Measurements from ENCODE around the gene ANGPTL4. TPM values are rescaled to one million over a fixed set of nuclear protein-coding genes. Genes with fewer than 3 reads are reported as not detected.

Gene ANGPTL4
- polyA plus RNA-seq, 1 donor from 2014 or later, result not detected

DNA sequence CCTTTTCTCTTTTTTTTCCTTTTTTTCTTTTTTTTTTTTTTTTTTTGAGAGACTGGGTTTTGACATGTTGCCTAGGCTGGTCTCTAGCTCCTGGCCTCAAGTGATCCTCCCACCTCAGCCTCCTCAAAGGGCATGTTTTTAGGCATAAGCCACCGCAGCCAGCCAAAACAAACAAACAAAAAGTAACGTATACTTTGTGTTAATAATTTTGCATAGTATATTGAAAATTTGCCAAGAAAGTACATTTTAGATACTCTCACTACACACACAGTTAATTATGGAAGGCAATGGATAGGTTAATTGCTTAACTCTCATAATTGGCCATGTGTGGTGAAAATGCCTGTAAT, 24.6 kb downstream of the ANGPTL4 start:
- Mint-ChIP-seq H3K4me1 (peaks cover 4 to 12% (median 10%) of the 10 kb centered on the region in 3 donors), H3K27ac (no peak overlapping the region), H3K9me3 (no peaks in the 10 kb centered on the region), H3K27me3 (no peaks in the 10 kb centered on the region), H3K36me3 (no peaks in the 10 kb centered on the region), H3K4me3 (peak overlapping the region in 3 of 4 donors; percentile 17 to 48 (median 38))

DNA sequence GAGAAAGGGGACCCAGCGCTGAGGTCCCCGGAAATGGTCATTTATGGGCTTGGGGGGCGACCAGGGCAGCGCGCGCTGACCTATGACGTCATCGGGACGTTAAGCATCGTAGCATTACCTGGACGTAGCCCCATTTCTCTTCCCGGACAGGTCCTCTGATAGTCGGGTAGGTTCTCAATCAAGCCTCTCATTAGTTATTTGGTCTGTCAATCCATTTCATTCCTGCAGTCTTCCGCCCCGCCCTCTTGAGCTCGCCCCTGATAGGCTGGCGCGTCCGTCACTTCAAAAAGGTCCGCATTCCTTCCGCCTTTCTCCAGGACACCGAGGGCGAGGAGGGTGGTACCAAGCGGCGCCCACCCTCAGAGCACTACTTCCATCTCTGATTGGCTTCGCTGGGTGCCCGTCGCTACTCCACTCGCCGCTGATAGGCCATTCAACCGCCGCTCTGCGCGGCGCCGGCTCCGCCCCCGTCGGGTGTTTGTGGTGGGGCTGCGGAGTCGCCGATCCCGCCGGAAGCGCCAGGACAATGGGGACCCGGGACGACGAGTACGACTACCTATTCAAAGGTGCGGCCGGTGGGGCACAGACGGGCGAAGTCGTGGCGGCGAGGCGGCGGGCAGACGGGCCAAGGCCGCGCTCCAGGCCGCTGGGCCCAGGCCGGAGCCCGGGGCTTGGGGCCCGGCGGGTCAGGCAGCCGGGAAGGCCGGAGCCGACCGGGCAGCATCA, 26.1 kb downstream of the ANGPTL4 start, which contains the start of gene RAB11B:
Gene RAB11B (plus strand): TSS at position 470 of the 726 bp plus-strand sequence. CDS start 57 bp downstream, at position 527.
- Mint-ChIP-seq H3K27ac (peak within 1 kb of the TSS; percentile 71 to 97 (median 96)), H3K4me1 (peaks cover 4 to 12% (median 12%) of the 10 kb centered on the region in 3 donors), H3K36me3 (no peaks in the 10 kb centered on the region), H3K9me3 (no peaks in the 10 kb centered on the region), H3K27me3 (no peaks in the 10 kb centered on the region), H3K4me3 (peak within 1 kb of the TSS; percentile 82 to 99 (median 96))

DNA sequence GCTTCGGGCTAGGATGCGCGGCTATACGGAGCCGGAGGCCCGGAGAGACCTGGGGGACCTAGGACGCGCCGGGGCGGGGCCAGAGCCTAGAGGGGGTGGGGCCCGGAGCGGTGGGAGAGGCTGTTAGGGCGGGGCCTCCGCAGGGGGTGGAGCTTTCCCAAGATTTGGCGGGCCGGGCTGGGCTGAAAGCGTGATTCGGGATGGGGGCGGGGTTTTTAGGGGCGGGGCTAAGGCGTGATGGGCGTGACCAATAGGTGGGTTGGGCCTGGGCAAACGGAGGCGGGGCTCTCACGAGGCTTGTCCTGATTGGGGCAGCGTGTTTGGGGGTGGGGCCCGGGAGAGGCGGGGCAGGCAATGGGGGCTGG, 26.6 kb downstream of the ANGPTL4 start:
- Mint-ChIP-seq H3K4me3 (peak overlapping the region; percentile 75 to 98 (median 85)), H3K27ac (peak overlapping the region; percentile 46 to 89 (median 71)), H3K9me3 (no peaks in the 10 kb centered on the region), H3K36me3 (no peaks in the 10 kb centered on the region), H3K27me3 (no peaks in the 10 kb centered on the region), H3K4me1 (peaks cover 4 to 12% (median 12%) of the 10 kb centered on the region in 3 donors)

DNA sequence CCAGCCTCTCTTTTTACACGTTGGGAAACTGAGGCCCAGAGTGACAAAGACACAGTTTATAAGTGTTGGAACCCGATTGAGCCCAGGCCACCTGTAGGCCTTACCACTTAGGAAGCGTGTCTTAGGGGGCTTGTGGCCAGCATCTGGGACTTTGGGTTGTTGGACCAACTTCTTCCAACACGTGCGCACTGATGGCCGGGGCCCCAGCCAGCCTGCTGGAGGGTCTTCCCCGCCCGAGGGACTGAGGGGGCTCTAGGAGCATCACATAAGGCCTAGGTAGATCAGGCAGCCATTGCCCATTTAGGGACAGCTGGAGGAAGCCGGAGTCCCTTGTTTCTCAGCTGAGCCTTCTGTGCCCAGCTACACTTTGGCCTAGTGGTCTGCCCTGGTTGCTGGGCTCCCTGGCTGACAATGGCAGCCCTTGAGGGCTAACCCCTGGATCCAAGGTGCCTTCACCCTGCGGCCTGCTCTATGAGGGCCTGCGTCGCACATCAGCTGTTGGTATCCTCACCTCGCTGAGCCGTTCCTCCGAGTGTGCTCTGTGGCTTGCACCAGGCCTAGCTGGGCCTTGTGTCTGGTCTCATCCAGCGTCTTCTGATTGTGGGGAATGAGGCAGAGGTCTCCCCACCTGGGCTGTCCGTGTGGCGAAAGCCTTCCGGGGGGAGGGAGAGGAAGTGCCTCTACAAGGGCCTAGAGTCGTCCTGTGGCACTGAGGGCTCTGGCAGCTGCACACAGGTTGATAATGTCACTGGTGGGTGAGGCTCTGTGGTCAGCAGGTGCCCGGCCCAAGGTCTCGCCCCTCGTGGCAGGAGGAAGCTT, 27.5 kb downstream of the ANGPTL4 start:
- Mint-ChIP-seq H3K4me1 (peaks cover 4 to 17% (median 15%) of the 10 kb centered on the region in 3 donors), H3K36me3 (no peaks in the 10 kb centered on the region), H3K9me3 (peaks cover 0 to 2% (median 0%) of the 10 kb centered on the region in 3 donors), H3K27ac (peak overlapping the region in 2 of 3 donors; percentile 71 to 89), H3K4me3 (peak overlapping the region; percentile 75 to 98 (median 85)), H3K27me3 (no peaks in the 10 kb centered on the region)

DNA sequence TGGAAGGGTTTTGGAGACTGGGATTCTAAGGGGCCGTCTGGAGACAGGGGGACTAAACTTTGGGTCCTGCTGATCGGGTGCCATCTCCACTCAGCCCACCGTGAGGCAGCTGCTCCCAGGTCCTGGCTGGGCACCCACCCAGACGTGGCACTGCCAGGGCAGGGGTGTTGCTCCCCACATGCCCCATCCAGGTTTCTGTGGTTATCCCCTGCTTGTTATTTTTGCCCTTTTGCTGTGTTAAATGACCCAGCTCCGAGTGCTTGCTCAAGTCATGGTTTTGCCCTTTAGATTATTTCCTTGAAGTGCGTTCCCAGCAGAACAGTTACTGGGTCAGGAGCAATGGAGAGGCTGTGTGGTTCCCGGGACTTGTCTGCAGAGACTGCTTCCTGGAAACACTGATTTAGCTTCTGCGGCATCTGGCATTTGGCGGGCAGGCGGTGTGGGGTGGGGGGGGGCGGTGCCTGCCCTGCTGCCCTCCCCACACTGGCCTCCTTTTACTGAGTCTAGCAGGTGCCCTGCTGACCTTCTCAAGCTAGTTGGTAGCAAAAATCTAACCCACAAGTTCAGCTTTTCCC, 28.1 kb downstream of the ANGPTL4 start:
- peak overlapping the region in 2 of 4 donors; percentile 60 to 82 for H3K4me3 Mint-ChIP-seq
- H3K27me3 Mint-ChIP-seq, result no peaks in the 10 kb centered on the region
- H3K36me3 Mint-ChIP-seq, result no peaks in the 10 kb centered on the region
- H3K9me3 Mint-ChIP-seq, result peaks cover 0 to 2% (median 0%) of the 10 kb centered on the region in 3 donors
- peaks cover 4 to 22% (median 21%) of the 10 kb centered on the region in 3 donors for H3K4me1 Mint-ChIP-seq
- H3K27ac Mint-ChIP-seq, result peak overlapping the region in 1 of 3 donors; percentile 33

DNA sequence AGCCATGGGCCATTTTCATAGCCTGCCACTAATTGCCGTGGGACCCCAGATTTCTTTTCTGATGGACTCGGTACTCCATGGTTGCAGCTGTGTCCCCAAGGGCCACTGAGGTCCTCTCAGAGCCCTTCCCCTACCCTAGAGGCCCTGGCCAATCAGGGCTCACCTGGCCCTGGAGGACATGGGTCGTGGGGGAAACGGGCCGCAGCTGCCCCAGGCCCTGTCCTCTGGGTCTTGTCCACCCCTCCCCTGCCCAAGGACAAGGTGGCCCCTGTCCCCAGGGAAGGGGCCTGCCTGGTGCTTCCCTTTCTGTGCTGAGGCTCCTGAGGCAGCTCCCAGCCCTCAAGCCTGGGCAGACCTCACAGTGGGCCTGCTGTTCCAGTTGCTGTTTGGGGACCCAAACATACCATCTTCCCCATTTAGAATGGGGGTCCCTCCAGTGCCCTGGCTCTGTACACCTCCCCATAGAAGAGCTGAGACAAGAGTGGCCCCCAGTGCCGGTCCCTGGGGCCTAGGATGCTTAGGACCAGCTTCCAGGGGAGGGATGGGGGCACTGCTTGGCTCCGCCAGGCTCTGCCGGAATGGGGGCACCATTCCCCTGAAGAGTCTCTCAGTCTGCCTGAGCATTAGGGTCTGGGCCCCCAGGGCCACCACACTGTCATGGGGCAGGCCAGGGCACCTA, 29.4 kb downstream of the ANGPTL4 start:
- no peaks in the 10 kb centered on the region for H3K36me3 Mint-ChIP-seq
- H3K27me3 Mint-ChIP-seq, result no peaks in the 10 kb centered on the region
- peak overlapping the region in 1 of 4 donors; percentile 26 for H3K4me3 Mint-ChIP-seq
- peaks cover 0 to 2% (median 0%) of the 10 kb centered on the region in 3 donors for H3K9me3 Mint-ChIP-seq
- peak overlapping the region in 2 of 3 donors; percentile 53 to 59 for H3K27ac Mint-ChIP-seq
- H3K4me1 Mint-ChIP-seq, result peaks cover 4 to 26% (median 22%) of the 10 kb centered on the region in 3 donors

DNA sequence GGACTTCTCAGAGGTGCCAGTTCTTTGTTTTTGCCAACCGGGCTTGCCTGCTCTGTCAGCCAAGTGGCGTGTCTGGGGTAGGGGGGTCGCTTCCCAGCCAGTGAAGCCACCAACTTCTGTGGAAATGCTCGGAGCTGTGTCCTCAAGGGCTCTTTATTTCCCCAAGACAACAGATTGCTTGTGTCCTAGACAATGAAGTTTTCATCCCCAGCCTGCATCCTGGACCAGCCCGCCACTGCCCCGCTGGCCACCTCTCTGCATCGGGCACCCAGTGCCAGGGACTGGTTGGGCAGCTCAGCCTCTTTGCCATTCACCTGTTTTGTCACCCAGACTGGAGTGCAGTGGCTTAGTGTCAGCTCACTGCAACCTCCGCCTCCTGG, 29.9 kb downstream of the ANGPTL4 start:
- peaks cover 4 to 26% (median 22%) of the 10 kb centered on the region in 3 donors for H3K4me1 Mint-ChIP-seq

DNA sequence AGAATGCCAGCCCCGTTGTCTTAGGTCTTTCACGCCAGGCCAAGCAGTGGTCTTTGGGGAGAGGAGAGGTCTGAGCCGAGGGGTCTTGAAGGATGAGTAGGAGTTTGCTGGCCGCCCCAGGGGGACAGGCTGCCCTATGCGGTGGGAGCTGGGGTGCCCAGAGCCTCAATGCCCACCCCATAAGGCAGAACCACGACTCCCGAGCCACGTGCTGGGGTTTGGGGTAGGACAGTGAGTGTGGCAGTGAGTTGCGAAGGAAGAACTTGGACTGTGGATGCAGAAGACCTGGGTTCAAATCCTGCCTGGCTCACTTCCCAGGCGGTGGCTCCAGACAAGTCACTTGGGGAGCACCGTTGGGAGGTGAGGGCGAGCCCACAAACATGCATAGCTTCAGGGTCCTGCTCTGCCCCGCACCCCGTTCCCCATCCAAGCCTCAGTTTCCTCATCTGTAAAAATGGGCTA, 31.7 kb downstream of the ANGPTL4 start:
- Mint-ChIP-seq H3K9me3 (peaks cover 0 to 2% (median 0%) of the 10 kb centered on the region in 3 donors), H3K27ac (peak overlapping the region in 1 of 3 donors; percentile 32), H3K4me1 (peaks cover 4 to 23% (median 20%) of the 10 kb centered on the region in 3 donors), H3K27me3 (no peaks in the 10 kb centered on the region), H3K4me3 (peak overlapping the region in 1 of 4 donors; percentile 14), H3K36me3 (no peaks in the 10 kb centered on the region)

More for the DNA sequence above, 29.9 kb downstream of the ANGPTL4 start:
- Mint-ChIP-seq H3K27ac (no peak overlapping the region), H3K4me3 (peak overlapping the region in 2 of 4 donors; percentile 41 to 64), H3K36me3 (no peaks in the 10 kb centered on the region), H3K9me3 (peaks cover 0 to 2% (median 0%) of the 10 kb centered on the region in 3 donors), H3K27me3 (no peaks in the 10 kb centered on the region)

DNA sequence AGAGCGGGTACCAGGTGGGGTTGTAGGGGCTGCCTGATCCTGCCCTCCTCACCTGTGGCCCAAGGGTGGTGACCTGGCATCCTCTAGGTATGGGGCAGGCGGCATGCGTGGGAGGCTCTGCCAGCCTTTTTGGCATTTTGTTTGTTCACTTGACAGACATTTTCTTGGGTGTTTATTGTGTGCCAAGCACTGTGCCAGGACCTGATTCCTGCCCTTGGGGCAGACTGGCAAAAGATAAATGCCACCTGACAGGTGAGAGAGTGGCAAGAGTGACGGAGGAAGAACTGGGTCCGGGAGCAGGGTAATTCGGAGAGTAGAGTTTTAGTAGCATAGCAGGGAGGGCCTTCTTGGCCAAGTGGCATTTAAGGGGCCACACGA, 32.2 kb downstream of the ANGPTL4 start:
- peak overlapping the region in 2 of 3 donors; percentile 32 to 81 for H3K27ac Mint-ChIP-seq

DNA sequence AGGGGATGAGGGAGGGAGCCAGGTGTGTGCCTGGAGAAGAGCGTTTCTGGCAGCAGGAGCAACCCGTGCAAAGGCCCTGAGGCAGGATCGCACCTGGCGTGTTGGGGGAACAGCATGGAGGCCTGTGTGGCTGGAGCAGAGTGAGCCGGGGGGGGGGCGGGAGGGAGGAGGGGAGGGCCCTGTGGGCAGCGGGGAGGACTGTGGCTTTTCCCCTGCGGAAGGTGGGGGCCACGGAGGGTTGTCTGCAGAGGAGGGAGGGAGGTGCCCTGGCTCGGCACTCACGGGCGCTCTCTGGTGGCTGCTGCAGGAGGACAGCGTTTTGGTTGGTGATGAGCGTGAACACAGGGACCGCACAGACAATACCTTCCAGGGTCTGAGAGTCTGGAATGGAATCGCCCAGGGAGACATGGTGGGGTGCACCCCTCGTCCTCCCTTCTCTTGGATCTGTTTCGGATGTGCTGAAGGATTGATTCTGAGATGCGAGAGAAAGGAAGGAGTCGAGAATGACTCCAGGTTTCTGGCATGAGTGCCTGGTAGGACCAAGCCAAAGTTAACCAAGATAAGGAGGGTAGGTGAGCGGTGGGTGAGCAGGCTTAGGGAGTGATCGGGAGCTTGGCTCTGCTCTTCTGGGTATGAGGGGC, 32.7 kb downstream of the ANGPTL4 start:
- peaks cover 4 to 19% (median 13%) of the 10 kb centered on the region in 3 donors for H3K4me1 Mint-ChIP-seq
- peak overlapping the region in 1 of 4 donors; percentile 14 for H3K4me3 Mint-ChIP-seq
- H3K36me3 Mint-ChIP-seq, result no peaks in the 10 kb centered on the region
- no peaks in the 10 kb centered on the region for H3K27me3 Mint-ChIP-seq
- peak overlapping the region in 2 of 3 donors; percentile 32 to 78 for H3K27ac Mint-ChIP-seq
- H3K9me3 Mint-ChIP-seq, result peaks cover 0 to 2% (median 0%) of the 10 kb centered on the region in 3 donors

More for the DNA sequence above, 32.2 kb downstream of the ANGPTL4 start:
- Mint-ChIP-seq H3K9me3 (peaks cover 0 to 2% (median 0%) of the 10 kb centered on the region in 3 donors), H3K4me3 (peak overlapping the region in 1 of 4 donors; percentile 14), H3K4me1 (peaks cover 4 to 21% (median 15%) of the 10 kb centered on the region in 3 donors), H3K27me3 (no peaks in the 10 kb centered on the region), H3K36me3 (no peaks in the 10 kb centered on the region)

DNA sequence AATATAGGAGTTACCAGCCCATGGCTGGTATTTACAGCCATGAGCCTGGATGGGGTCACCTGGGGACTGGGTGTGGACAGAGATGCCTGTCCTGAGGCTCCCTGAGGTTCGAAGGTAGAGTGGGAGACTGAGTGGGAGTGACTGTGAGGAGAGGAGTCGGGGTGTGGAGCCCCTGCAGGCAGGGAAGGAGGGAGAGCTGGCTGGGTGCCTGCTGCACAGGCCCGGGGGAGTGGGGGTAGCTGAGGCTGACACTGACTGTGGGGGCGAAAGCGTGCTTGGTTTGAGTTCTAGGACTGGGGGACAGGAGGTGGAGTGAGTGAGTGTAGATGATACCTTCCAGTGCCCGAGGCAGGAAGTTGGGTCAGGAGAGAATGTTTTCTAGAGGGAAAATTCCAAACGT, 33.3 kb downstream of the ANGPTL4 start:
- H3K4me3 Mint-ChIP-seq, result peak overlapping the region in 1 of 4 donors; percentile 51
- no peaks in the 10 kb centered on the region for H3K36me3 Mint-ChIP-seq
- no peaks in the 10 kb centered on the region for H3K27me3 Mint-ChIP-seq
- H3K27ac Mint-ChIP-seq, result no peak overlapping the region
- peaks cover 0 to 2% (median 0%) of the 10 kb centered on the region in 3 donors for H3K9me3 Mint-ChIP-seq
- peaks cover 4 to 16% (median 10%) of the 10 kb centered on the region in 3 donors for H3K4me1 Mint-ChIP-seq

DNA sequence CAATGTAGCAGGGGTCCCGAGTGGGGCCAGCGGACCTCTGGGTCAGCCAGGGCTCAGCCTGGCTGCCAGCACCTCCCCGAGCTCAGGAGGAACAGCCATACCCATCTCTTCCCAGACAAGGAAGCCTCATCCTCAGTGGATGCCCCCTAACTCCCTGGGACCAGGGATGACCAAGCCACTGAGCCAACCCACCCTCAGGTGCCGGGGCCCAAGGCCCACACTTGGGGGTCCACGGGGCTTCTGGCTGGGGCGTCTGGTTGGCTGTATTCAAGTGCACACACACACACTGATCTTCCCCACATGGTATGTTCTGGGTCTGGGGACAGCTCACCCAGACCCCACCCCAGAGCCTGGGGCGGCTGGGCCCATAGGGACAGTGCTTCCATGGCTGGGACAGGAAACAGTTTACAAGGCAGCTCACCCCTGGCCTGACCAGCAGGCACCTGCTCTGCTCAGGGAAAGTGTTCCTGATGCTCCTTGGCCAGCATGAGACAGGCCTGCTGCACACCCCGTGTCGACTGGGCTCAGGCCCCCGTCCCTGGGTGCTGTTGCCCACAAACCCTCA, 33.9 kb downstream of the ANGPTL4 start:
- H3K36me3 Mint-ChIP-seq, result no peaks in the 10 kb centered on the region
- H3K27ac Mint-ChIP-seq, result no peak overlapping the region
- H3K4me1 Mint-ChIP-seq, result peaks cover 3 to 16% (median 10%) of the 10 kb centered on the region in 3 donors
- no peak overlapping the region for H3K4me3 Mint-ChIP-seq
- H3K27me3 Mint-ChIP-seq, result no peaks in the 10 kb centered on the region
- H3K9me3 Mint-ChIP-seq, result peaks cover 0 to 2% (median 0%) of the 10 kb centered on the region in 3 donors

DNA sequence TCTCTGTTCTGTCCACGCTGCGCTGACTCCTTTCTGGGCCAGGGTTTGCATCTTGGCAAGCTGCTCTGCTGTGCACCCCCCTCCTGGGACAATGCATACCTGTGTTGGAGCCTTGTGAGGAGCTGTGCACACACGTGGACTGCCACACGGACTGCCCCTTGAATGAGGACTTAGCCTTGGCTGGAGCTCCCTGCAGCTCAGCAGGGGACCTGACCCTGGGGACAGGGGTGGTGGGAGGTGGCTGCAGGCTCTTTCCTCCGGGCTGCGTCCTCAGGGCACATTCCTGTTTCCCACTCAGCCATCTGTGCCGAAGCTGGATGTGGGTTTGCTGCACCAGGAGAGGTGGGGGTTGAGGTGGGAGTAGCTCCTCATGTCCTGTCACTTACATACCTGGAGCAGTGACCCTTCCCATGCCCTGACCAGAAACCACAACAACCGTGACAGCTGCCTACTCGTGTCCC, 34.4 kb downstream of the ANGPTL4 start:
- H3K4me1 Mint-ChIP-seq, result peaks cover 0 to 16% (median 10%) of the 10 kb centered on the region in 3 donors
- H3K27ac Mint-ChIP-seq, result no peak overlapping the region
- no peak overlapping the region for H3K4me3 Mint-ChIP-seq
- H3K9me3 Mint-ChIP-seq, result peaks cover 0 to 2% (median 0%) of the 10 kb centered on the region in 3 donors
- no peaks in the 10 kb centered on the region for H3K27me3 Mint-ChIP-seq
- H3K36me3 Mint-ChIP-seq, result no peaks in the 10 kb centered on the region

All from IgD-negative memory B cell (primary cell).